Lower leg skin (tissue), 3 donors: Measurements from ENCODE around the gene SKI.

Experiments used
- POLR2A ChIP-seq, 2 donors: fragments of 450-650 bp; IDR thresholded peaks; one replicate each; pipeline ENCODE4 v1.6.1; 2016 to 2017; ENCODE audit warnings: antibody characterized with exemption in 2 of 2, mild to moderate bottlenecking in 1 of 2, moderate library complexity in 1 of 2
- TF ChIP-seq, protein P1 (sequence below), 3 donors: fragments of 450-650 bp; IDR thresholded peaks; one replicate each; pipeline ENCODE4 v1.5.1; 2016; ENCODE audit warnings: antibody characterized with exemption in 3 of 3, mild to moderate bottlenecking in 3 of 3, moderate library complexity in 2 of 3

DNA sequence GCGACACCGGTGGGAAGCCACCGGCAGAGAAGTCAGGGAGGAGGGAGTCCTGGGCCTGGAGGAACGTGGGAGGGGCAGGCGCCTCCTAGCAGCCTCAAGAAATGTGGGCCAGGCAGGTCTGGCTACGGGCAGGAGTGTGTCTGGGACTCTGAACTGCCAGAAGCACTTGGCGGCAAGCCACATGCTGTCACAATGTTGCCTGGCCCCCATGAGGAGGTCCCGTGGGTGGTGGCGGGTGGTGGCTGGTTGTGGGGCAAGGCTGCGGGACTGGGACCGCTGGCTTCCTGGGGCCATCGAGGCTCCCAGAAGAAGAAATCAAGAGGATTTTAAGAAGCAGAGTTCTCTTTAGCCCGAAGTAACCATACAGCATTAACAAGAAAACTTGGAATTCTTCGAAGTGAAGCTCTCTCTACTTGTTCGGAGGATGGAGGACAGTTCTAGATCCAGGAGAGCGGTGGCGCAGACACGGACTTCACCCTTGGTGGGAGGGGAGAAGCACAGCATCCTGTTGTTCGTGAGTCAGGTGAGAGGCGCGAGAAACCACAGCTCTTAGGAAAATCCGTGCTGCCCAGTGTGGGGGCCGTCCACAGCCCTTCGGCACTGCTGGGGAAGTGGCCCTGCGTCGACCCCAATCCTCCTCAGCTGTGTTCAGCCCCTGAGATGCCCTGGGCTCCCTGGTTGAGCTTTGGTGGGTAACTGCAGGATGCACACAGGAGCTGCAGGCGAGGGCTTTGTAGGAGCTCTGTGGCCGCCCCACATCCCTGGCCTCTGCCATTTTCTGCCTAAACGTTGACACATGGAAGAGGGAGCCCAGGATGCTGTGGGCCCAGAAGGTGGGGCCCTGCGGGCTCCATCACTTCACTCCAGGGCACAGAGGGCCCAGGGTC lies 12.4 kb downstream of the SKI start:
- TF ChIP-seq, protein P1, sequence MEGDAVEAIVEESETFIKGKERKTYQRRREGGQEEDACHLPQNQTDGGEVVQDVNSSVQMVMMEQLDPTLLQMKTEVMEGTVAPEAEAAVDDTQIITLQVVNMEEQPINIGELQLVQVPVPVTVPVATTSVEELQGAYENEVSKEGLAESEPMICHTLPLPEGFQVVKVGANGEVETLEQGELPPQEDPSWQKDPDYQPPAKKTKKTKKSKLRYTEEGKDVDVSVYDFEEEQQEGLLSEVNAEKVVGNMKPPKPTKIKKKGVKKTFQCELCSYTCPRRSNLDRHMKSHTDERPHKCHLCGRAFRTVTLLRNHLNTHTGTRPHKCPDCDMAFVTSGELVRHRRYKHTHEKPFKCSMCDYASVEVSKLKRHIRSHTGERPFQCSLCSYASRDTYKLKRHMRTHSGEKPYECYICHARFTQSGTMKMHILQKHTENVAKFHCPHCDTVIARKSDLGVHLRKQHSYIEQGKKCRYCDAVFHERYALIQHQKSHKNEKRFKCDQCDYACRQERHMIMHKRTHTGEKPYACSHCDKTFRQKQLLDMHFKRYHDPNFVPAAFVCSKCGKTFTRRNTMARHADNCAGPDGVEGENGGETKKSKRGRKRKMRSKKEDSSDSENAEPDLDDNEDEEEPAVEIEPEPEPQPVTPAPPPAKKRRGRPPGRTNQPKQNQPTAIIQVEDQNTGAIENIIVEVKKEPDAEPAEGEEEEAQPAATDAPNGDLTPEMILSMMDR (IDR thresholded peaks at IDR 0.05) = no peak
- TF ChIP-seq POLR2A (IDR thresholded peaks at IDR 0.05) = no peak
